Measurements from ENCODE around the gene ESYT1. TPM values are rescaled to one million over a fixed set of nuclear protein-coding genes. Genes with fewer than 3 reads are reported as not detected.

ESYT1 gene
- total and polyA plus RNA-seq, 9 of the 15 experiments (the other 6 are each of a cell fraction or from before 2014, with no cell fraction given): 132 to 420 (median 164) TPM

DNA sequence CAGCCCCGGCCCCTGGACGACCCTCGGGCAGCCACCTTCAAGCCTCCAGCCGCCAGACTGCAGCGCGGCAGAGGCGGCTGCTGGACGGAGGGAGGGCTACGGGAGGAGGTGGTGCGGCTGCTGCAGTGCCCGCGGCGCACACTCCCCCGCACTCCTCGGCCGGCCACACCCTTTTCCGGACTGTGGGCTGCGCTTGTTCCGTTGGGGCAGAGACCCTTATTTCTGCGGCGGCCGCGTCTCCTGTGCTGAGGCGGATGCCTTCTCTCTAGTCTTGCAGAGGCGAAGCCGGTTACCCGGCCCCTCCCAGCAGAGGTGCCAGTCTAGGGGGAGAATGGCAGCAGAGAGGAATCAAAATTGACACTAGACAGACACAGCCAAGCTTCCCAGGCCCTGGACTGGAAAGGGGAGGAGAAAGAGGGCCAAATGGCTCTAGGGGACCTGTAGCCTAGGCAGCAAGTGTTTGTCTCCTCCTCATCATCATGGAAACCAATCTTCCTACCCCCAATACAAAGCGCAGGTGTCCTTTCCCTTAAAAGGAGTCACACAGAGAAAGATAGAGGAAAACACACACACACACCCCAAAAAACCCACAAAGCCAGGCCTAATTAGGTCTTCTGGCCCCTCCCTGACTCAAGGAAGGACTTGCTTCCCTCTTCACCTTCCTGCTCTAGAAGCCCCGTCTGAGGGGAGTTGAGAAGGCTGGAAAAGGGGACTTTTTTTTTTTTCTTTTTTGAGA is 1.3 kb downstream of the ESYT1 start (continued):
- TF ChIP-seq HDAC6 (IDR thresholded peaks at IDR 0.05; ENCODE audit: low read depth, low read length) (no peak), ZNF431 (CRISPR knock-in tag; IDR thresholded peaks at IDR 0.05) (0 out of 2 replicates have a peak, but pooled peaks have one; percentile 24), XRCC3 (IDR thresholded peaks at IDR 0.05) (no peak), ATF7 (IDR thresholded peaks at IDR 0.05) (peak; percentile 39; the same call in 1 of the 2 replicates), ATF1 (CRISPR knock-in tag; IDR thresholded peaks at IDR 0.05) (no peak), ATF1 (tag; IDR thresholded peaks at IDR 0.05) (no peak; the same call in 1 of the 2 replicates), ZNF77 (CRISPR knock-in tag; IDR thresholded peaks at IDR 0.05) (no peak)
- TF ChIP-seq, protein P1, sequence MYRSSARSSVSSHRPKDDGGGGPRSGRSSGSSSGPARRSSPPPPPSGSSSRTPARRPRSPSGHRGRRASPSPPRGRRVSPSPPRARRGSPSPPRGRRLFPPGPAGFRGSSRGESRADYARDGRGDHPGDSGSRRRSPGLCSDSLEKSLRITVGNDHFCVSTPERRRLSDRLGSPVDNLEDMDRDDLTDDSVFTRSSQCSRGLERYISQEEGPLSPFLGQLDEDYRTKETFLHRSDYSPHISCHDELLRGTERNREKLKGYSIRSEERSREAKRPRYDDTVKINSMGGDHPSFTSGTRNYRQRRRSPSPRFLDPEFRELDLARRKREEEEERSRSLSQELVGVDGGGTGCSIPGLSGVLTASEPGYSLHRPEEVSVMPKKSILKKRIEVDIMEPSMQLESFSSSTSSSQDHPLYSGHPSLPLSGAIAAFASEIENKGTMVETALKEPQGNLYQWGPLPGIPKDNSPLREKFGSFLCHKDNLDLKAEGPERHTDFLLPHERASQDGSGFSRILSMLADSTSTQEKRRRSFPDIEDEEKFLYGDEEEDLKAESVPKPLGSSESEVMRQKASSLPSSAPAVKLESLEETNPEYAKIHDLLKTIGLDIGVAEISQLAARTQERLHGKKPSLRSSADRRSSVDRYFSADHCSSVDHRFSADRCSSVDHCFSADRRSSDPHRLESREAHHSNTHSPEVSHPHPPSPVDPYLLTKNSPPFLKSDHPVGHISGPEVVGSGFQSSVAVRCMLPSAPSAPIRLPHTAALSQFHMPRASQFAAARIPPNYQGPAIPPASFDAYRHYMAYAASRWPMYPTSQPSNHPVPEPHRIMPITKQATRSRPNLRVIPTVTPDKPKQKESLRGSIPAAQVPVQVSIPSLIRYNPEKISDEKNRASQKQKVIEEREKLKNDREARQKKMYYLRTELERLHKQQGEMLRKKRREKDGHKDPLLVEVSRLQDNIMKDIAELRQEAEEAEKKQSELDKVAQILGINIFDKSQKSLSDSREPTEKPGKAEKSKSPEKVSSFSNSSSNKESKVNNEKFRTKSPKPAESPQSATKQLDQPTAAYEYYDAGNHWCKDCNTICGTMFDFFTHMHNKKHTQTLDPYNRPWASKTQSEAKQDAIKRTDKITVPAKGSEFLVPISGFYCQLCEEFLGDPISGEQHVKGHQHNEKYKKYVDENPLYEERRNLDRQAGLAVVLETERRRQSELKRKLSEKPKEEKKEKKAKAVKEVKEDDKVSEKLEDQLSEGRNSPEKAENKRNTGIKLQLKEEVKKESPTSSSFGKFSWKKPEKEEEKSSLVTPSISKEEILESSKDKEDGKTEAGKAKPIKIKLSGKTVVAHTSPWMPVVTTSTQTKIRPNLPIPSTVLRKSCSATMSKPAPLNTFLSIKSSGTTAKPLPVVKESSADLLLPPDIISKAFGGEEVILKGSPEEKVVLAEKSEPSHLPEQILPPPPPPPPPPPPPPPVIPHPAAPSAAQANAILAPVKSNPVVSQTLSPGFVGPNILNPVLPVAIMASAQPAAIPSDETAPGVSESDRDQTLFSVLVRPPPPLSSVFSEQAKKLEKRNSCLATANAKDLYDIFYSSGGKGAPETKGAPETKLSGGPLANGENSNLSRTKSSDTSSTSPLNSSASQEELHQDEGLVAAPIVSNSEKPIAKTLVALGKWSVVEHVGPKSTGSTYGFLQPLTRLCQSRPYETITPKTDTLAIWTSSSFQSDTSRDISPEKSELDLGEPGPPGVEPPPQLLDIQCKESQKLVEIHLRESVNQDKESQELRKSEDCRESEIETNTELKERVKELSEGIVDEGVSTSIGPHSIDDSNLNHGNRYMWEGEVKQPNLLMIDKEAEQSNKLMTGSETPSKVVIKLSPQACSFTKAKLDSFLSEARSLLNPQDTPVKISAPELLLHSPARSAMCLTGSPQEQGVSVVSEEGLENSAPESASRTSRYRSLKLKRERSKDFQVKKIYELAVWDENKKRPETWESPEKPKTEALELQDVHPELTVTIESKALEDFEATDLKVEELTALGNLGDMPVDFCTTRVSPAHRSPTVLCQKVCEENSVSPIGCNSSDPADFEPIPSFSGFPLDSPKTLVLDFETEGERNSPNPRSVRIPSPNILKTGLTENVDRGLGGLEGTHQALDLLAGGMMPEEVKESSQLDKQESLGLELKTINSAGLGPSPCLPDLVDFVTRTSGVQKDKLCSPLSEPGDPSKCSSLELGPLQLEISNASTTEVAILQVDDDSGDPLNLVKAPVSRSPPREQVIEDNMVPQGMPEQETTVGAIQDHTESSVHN (IDR thresholded peaks at IDR 0.05; ENCODE audit: borderline replicate concordance in 1 of 2, low read depth in 1 of 2): no peak
- TF ChIP-seq, protein P2, sequence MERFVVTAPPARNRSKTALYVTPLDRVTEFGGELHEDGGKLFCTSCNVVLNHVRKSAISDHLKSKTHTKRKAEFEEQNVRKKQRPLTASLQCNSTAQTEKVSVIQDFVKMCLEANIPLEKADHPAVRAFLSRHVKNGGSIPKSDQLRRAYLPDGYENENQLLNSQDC (CRISPR knock-in tag; IDR thresholded peaks at IDR 0.05): no peak
- TF ChIP-seq, protein P3, sequence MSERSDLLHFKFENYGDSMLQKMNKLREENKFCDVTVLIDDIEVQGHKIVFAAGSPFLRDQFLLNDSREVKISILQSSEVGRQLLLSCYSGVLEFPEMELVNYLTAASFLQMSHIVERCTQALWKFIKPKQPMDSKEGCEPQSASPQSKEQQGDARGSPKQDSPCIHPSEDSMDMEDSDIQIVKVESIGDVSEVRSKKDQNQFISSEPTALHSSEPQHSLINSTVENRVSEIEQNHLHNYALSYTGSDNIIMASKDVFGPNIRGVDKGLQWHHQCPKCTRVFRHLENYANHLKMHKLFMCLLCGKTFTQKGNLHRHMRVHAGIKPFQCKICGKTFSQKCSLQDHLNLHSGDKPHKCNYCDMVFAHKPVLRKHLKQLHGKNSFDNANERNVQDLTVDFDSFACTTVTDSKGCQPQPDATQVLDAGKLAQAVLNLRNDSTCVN (CRISPR knock-in tag; IDR thresholded peaks at IDR 0.05): no peak
- TF ChIP-seq, protein P4, sequence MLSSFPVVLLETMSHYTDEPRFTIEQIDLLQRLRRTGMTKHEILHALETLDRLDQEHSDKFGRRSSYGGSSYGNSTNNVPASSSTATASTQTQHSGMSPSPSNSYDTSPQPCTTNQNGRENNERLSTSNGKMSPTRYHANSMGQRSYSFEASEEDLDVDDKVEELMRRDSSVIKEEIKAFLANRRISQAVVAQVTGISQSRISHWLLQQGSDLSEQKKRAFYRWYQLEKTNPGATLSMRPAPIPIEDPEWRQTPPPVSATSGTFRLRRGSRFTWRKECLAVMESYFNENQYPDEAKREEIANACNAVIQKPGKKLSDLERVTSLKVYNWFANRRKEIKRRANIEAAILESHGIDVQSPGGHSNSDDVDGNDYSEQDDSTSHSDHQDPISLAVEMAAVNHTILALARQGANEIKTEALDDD (IDR thresholded peaks at IDR 0.05): no peak

Data from K562 (cell line).